Fibroblast of lung (primary cell): Measurements from ENCODE around the gene PADI6. TPM values are rescaled to one million over a fixed set of nuclear protein-coding genes. Genes with fewer than 3 reads are reported as not detected.
A peak's percentile ranks its signal among the peaks of the same experiment; 100 is the strongest.

ENCODE experiments used
- DNase-seq, 2 donors: peaks; one replicate each; pipeline versions ENCODE4 v3.0.0 to v3.0.0-alpha.2; 2010; ENCODE audit warnings: low read depth in 2 of 2
- H2AFZ ChIP-seq: 2 replicates; pipeline ENCODE4 v1.5.1; 2012; ENCODE audit warnings: low read length, control low read depth, inconsistent platforms
- H3K27ac ChIP-seq: 2 replicates; pipeline ENCODE4 v1.5.1; 2011; ENCODE audit warnings: low read length, control low read depth; ENCODE audit not compliant: insufficient read depth
- H3K27me3 ChIP-seq: 2 replicates; pipeline ENCODE4 v1.5.1; 2011; ENCODE audit warnings: mild to moderate bottlenecking, low read length; ENCODE audit not compliant: control insufficient read depth, insufficient read depth
- H3K36me3 ChIP-seq: 2 replicates; pipeline ENCODE4 v1.5.1; 2011; ENCODE audit warnings: low read length; ENCODE audit not compliant: control insufficient read depth, insufficient read depth
- H3K4me1 ChIP-seq: 2 replicates; pipeline ENCODE4 v1.5.1; 2011; ENCODE audit warnings: low read length; ENCODE audit not compliant: control insufficient read depth, insufficient read depth; ENCODE audit errors: extremely low read depth
- H3K4me2 ChIP-seq: 2 replicates; pipeline ENCODE4 v1.5.1; 2011; ENCODE audit warnings: low read length, control low read depth; ENCODE audit not compliant: insufficient read depth; ENCODE audit errors: extremely low read depth
- H3K4me3 ChIP-seq, 4 experiments: fragments of 200-600 bp in 1 of 4; sonication (generic) in 1 of 4; replicated peaks in 1 of 4; 2 replicates each; pipeline ENCODE4 v1.5.1; 2011 to 2016; ENCODE audit warnings: low read length in 4 of 4, low read depth in 3 of 4, mild to moderate bottlenecking in 3 of 4, control low read depth in 2 of 4, inconsistent platforms in 1 of 4, mixed read lengths in 1 of 4; ENCODE audit not compliant: insufficient read depth in 1 of 4; ENCODE audit errors: control extremely low read depth in 1 of 4
- H3K79me2 ChIP-seq: 2 replicates; pipeline ENCODE4 v1.5.1; 2012; ENCODE audit warnings: mild to moderate bottlenecking, low read length, inconsistent platforms; ENCODE audit not compliant: control insufficient read depth, insufficient read depth
- H3K9ac ChIP-seq: 2 replicates; pipeline ENCODE4 v1.5.1; 2011; ENCODE audit warnings: mild to moderate bottlenecking, low read length, control low read depth; ENCODE audit not compliant: insufficient read depth
- H3K9me3 ChIP-seq: 2 replicates; pipeline ENCODE4 v1.5.1; 2012; ENCODE audit warnings: low read depth, low read length; ENCODE audit not compliant: control insufficient read depth, insufficient read depth
- H4K20me1 ChIP-seq: 2 replicates; pipeline ENCODE4 v1.5.1; 2011; ENCODE audit warnings: low read length; ENCODE audit not compliant: control insufficient read depth, insufficient read depth; ENCODE audit errors: extremely low read depth
- CTCF ChIP-seq, 2 donors: IDR thresholded peaks in 1 of 2; conservative IDR thresholded peaks in 1 of 2; 1 replicate in 1 of 2; 2 replicates in 1 of 2; pipeline ENCODE4 v1.5.1; 2011 to 2012; ENCODE audit warnings: low read length in 2 of 2, control low read depth in 1 of 2, inconsistent platforms in 1 of 2, low read depth in 1 of 2, mild to moderate bottlenecking in 1 of 2
- EZH2 ChIP-seq: IDR thresholded peaks from 2 replicates; pipeline ENCODE4 v1.5.1; 2012; ENCODE audit warnings: low read length, control low read depth, mild to moderate bottlenecking; ENCODE audit errors: missing control alignments
- polyA plus RNA-seq, 2 donors: library from polyadenylated mRNA; depleted of rRNA in 1 of 2; stranded (reverse) in 1 of 2; unstranded in 1 of 2; fragments of >200 nt; gene quantifications; 2 replicates each; pipeline ENCODE4 v1.2.1, GENCODE V29; 2011 to 2012; ENCODE audit warnings: missing spikeins in 1 of 2
- total RNA-seq: library from RNA; depleted of rRNA; stranded (reverse); fragments of >200 nt; gene quantifications from 2 replicates; pipeline ENCODE4 v1.2.1, GENCODE V29; 2014

The PADI6 gene
- total and polyA plus RNA-seq, 2 donors (not counting 1 experiment from before 2014, with no cell fraction given) = not detected

GRCh38 chr1:17416389-17416788, 44.4 kb downstream of the PADI6 start:
- H4K20me1 ChIP-seq = no peaks in the 10 kb centered on the region
- no peak for DNase-seq
- H3K4me2 ChIP-seq = no peak overlapping the region
- H3K79me2 ChIP-seq = no peaks in the 10 kb centered on the region
- H3K9ac ChIP-seq = no peak overlapping the region
- no peak overlapping the region for H3K27ac ChIP-seq
- H3K4me1 ChIP-seq = no peaks in the 10 kb centered on the region
- H3K27me3 ChIP-seq = no peaks in the 10 kb centered on the region
- no peak overlapping the region for H2AFZ ChIP-seq
- no peaks in the 10 kb centered on the region for H3K9me3 ChIP-seq
- peaks cover 18% of the 10 kb centered on the region for H3K36me3 ChIP-seq
- TF ChIP-seq EZH2 = no peak
- no peak for TF ChIP-seq CTCF (conservative IDR thresholded peaks at IDR 0.05 in 1 of 2, IDR thresholded peaks at IDR 0.05 in 1 of 2; ENCODE audit: low read depth in 1 of 2, low read length in 2 of 2)
- H3K4me3 ChIP-seq = no peak overlapping the region

GRCh38 chr1:17419626-17420328, 47.8 kb downstream of the PADI6 start:
- H4K20me1 ChIP-seq = no peaks in the 10 kb centered on the region

GRCh38 chr1:17420391-17420918, 48.5 kb downstream of the PADI6 start:
- peaks cover 24% of the 10 kb centered on the region for H3K36me3 ChIP-seq
- no peak overlapping the region for H3K4me3 ChIP-seq
- no peaks in the 10 kb centered on the region for H4K20me1 ChIP-seq
- H3K27ac ChIP-seq = no peak overlapping the region
- TF ChIP-seq CTCF (conservative IDR thresholded peaks at IDR 0.05 in 1 of 2, IDR thresholded peaks at IDR 0.05 in 1 of 2; ENCODE audit: low read depth in 1 of 2, low read length in 2 of 2) (no peak), EZH2 (no peak)
- H3K27me3 ChIP-seq = no peaks in the 10 kb centered on the region
- H3K9me3 ChIP-seq = no peaks in the 10 kb centered on the region
- H3K4me2 ChIP-seq = no peak overlapping the region
- peaks cover 13% of the 10 kb centered on the region for H3K79me2 ChIP-seq
- no peak for DNase-seq
- H2AFZ ChIP-seq = no peak overlapping the region
- no peak overlapping the region for H3K9ac ChIP-seq
- no peaks in the 10 kb centered on the region for H3K4me1 ChIP-seq

More at GRCh38 chr1:17419626-17420328, 47.8 kb downstream of the PADI6 start:
- Histone ChIP-seq H3K4me1 (no peaks in the 10 kb centered on the region), H3K4me2 (no peak overlapping the region), H3K4me3 (no peak overlapping the region), H3K27ac (no peak overlapping the region), H3K9me3 (no peaks in the 10 kb centered on the region), H2AFZ (no peak overlapping the region), H3K79me2 (peaks cover 10% of the 10 kb centered on the region), H3K27me3 (no peaks in the 10 kb centered on the region), H3K36me3 (peaks cover 20% of the 10 kb centered on the region), H3K9ac (no peak overlapping the region)
- DNase-seq = peak; percentile 23 to 54
- peak; percentile 96 for TF ChIP-seq CTCF (conservative IDR thresholded peaks at IDR 0.05 in 1 of 2, IDR thresholded peaks at IDR 0.05 in 1 of 2; ENCODE audit: low read depth in 1 of 2, low read length in 2 of 2)
- no peak for TF ChIP-seq EZH2
